ENCODE data around the gene RANBP1. TPM values are rescaled to one million over a fixed set of nuclear protein-coding genes. Genes with fewer than 3 reads are reported as not detected.

Gene RANBP1
- polyA plus RNA-seq, 1 of the 3 experiments (the other 2 are of a cell fraction) = 502 TPM

GRCh38 chr22:20076627-20077172 lies 39.2 kb upstream of the RANBP1 start:
- 65% methylated on average over 6 of the region's 6 CpGs for WGBS (ENCODE audit: low lambda C conversion rate)
- H3K4me2 ChIP-seq = no peak overlapping the region
- H2AFZ ChIP-seq (ENCODE audit: low read depth) = no peak overlapping the region
- no peaks in the 10 kb centered on the region for H3K36me3 ChIP-seq (replicated peaks in 1 of 2; ENCODE audit: control insufficient read depth in 1 of 2, insufficient read depth in 2 of 2, low read length in 1 of 2)
- no peaks in the 10 kb centered on the region for H3K27me3 ChIP-seq (ENCODE audit: insufficient read depth)
- no peak for DNase-seq
- CTCF ChIA-PET = no interaction called here
- no peaks in the 10 kb centered on the region for H3K9me3 ChIP-seq
- no peak overlapping the region for H3K4me3 ChIP-seq (ENCODE audit: low read depth in 2 of 2, low read length in 1 of 2)
- no peaks in the 10 kb centered on the region for H3K9me2 ChIP-seq
- peaks cover 4% of the 10 kb centered on the region; the same call in 1 of the 2 replicates for H4K20me1 ChIP-seq (ENCODE audit: insufficient read depth)
- no peak overlapping the region for H3K9ac ChIP-seq
- POLR2A ChIA-PET = no interaction called here
- H3K27ac ChIP-seq (ENCODE audit: low read depth in 2 of 2, low read length in 1 of 2) = no peak overlapping the region
- peaks cover 9% of the 10 kb centered on the region for H3F3A ChIP-seq (replicated peaks; ENCODE audit: insufficient read depth)
- no peak for TF ChIP-seq REST (IDR thresholded peaks at IDR 0.05; ENCODE audit: low read depth, low read length)
- TF ChIP-seq NFIC (IDR thresholded peaks at IDR 0.05; ENCODE audit: borderline replicate concordance) = no peak
- TF ChIP-seq CHD2 (IDR thresholded peaks at IDR 0.05; ENCODE audit: low read length, partially characterized antibody) = no peak
- no peak for TF ChIP-seq ELF1 (IDR thresholded peaks at IDR 0.05)
- no peak for TF ChIP-seq IRF3 (IDR thresholded peaks at IDR 0.05; ENCODE audit: low read depth, low read length)
- TF ChIP-seq EP300 (IDR thresholded peaks at IDR 0.05; ENCODE audit: borderline replicate concordance in 1 of 2, low read depth in 1 of 2, low read length in 1 of 2) = no peak
- TF ChIP-seq YY1 (IDR thresholded peaks at IDR 0.05; ENCODE audit: low read depth) = no peak
- TF ChIP-seq RXRA (IDR thresholded peaks at IDR 0.05; ENCODE audit: borderline replicate concordance, low read depth) = no peak
- no peak for TF ChIP-seq MAX (IDR thresholded peaks at IDR 0.05; ENCODE audit: low read depth)
- no peak for TF ChIP-seq SMC3 (IDR thresholded peaks at IDR 0.05; ENCODE audit: low read depth, low read length)
- no peak for TF ChIP-seq MXI1 (IDR thresholded peaks at IDR 0.05; ENCODE audit: low read depth, low read length)
- no peak for TF ChIP-seq MEF2A (IDR thresholded peaks at IDR 0.05; ENCODE audit: borderline replicate concordance, low read depth)
- TF ChIP-seq FOXM1 (IDR thresholded peaks at IDR 0.05; ENCODE audit: low read depth) = no peak
- TF ChIP-seq RCOR1 (IDR thresholded peaks at IDR 0.05; ENCODE audit: low read length) = no peak
- no peak for TF ChIP-seq NRF1 (IDR thresholded peaks at IDR 0.05; ENCODE audit: low read depth, low read length)
- no peak for TF ChIP-seq TAF1 (IDR thresholded peaks at IDR 0.05; ENCODE audit: borderline replicate concordance, low read depth, low read length)
- TF ChIP-seq GABPA (IDR thresholded peaks at IDR 0.05; ENCODE audit: low read depth) = no peak
- H3K79me2 ChIP-seq (ENCODE audit: insufficient read depth) = peaks cover 15% of the 10 kb centered on the region
- peaks cover 0 to 10% of the 10 kb centered on the region in 2 experiments; a peak in 1 of 4 replicates for H3K4me1 ChIP-seq (ENCODE audit: control insufficient read depth in 1 of 2, insufficient read depth in 2 of 2, low read depth in 1 of 2, low read length in 1 of 2)

Data from SK-N-SH (cell line).